DMS53 (cell line): Measurements from ENCODE around the gene SLC38A5.

ENCODE experiments used
- DNase-seq: peaks from one replicate; lab custom pipeline; 2025; lab: John Stamatoyannopoulos, UW

Gene SLC38A5

GRCh38 chrX:48491809-48492208, 21.7 kb upstream of the SLC38A5 start:
- no peak for DNase-seq

GRCh38 chrX:48490661-48491060, 20.6 kb upstream of the SLC38A5 start:
- DNase-seq, result no peak

GRCh38 chrX:48489892-48490291, 19.8 kb upstream of the SLC38A5 start:
- DNase-seq, result no peak

GRCh38 chrX:48489296-48489695, 19.2 kb upstream of the SLC38A5 start:
- DNase-seq, result no peak

GRCh38 chrX:48488034-48488433, 18.0 kb upstream of the SLC38A5 start:
- DNase-seq, result no peak

- DNase-seq, result no peak
These were observed 17.3 kb upstream of the SLC38A5 start for GRCh38 chrX:48487362-48487798.

GRCh38 chrX:48482526-48482925, 12.5 kb upstream of the SLC38A5 start:
- no peak for DNase-seq

GRCh38 chrX:48480583-48480982, 10.5 kb upstream of the SLC38A5 start:
- DNase-seq, result no peak

- DNase-seq, result no peak
These were observed 10.1 kb upstream of the SLC38A5 start for GRCh38 chrX:48480142-48480541.

GRCh38 chrX:48478806-48479205, 8.7 kb upstream of the SLC38A5 start:
- DNase-seq, result no peak

- no peak for DNase-seq
These were observed 8.1 kb upstream of the SLC38A5 start for GRCh38 chrX:48477960-48478755.

- no peak for DNase-seq
These were observed 6.9 kb upstream of the SLC38A5 start for GRCh38 chrX:48476919-48477318.

GRCh38 chrX:48475774-48476577, 5.9 kb upstream of the SLC38A5 start, which contains the start of gene FTSJ1:
Gene FTSJ1 (plus strand): TSS chrX:48476199. CDS start chrX:48478048, 1,849 bp downstream.
- DNase-seq, result peak; percentile 92

GRCh38 chrX:48475296-48475695, 5.2 kb upstream of the SLC38A5 start:
- DNase-seq, result peak; percentile 60

GRCh38 chrX:48474581-48474980, 4.5 kb upstream of the SLC38A5 start:
- no peak for DNase-seq

- peak; percentile 17 for DNase-seq
These were observed 4.1 kb upstream of the SLC38A5 start for GRCh38 chrX:48474127-48474526.

- DNase-seq, result no peak
These were observed 3.6 kb upstream of the SLC38A5 start for GRCh38 chrX:48473704-48473990.

- no peak for DNase-seq
These were observed 3.0 kb upstream of the SLC38A5 start for GRCh38 chrX:48472851-48473703.

GRCh38 chrX:48472225-48472624, 2.2 kb upstream of the SLC38A5 start:
- DNase-seq, result peak; percentile 59

- no peak for DNase-seq
These were observed 1.4 kb upstream of the SLC38A5 start for GRCh38 chrX:48471504-48471903.

GRCh38 chrX:48470833-48471118, 716 bp upstream of the SLC38A5 start:
- DNase-seq, result no peak
